GM23248 (cell line): Measurements from ENCODE around the gene ZCCHC17. TPM values are rescaled to one million over a fixed set of nuclear protein-coding genes. Genes with fewer than 3 reads are reported as not detected.

ENCODE experiments used
- DNase-seq: peaks from one replicate; pipeline ENCODE4 v3.0.0-alpha.2; 2015
- H2AFZ ChIP-seq: fragments of 200-600 bp; sonication (generic); 2 replicates; pipeline ENCODE4 v1.6.1; 2016; ENCODE audit warnings: antibody characterized with exemption
- H3F3A ChIP-seq: fragments of 200-600 bp; sonication (generic); 2 replicates; pipeline ENCODE4 v1.6.1; 2016; ENCODE audit warnings: mild to moderate bottlenecking, antibody characterized with exemption, mixed run types; ENCODE audit not compliant: insufficient read depth
- H3K27ac ChIP-seq: fragments of 200-600 bp; sonication (generic); 2 replicates; pipeline ENCODE4 v1.5.1; 2016; ENCODE audit warnings: mild to moderate bottlenecking
- H3K27me3 ChIP-seq: fragments of 200-600 bp; sonication (generic); replicated peaks from 2 replicates; pipeline ENCODE4 v1.6.1; 2016; ENCODE audit warnings: mild to moderate bottlenecking; ENCODE audit not compliant: insufficient read depth
- H3K36me3 ChIP-seq: fragments of 200-600 bp; sonication (generic); 2 replicates; pipeline ENCODE4 v1.6.1; 2016; ENCODE audit warnings: low read depth, mild to moderate bottlenecking
- H3K4me1 ChIP-seq: fragments of 200-600 bp; sonication (generic); 2 replicates; pipeline ENCODE4 v1.6.1; 2016; ENCODE audit warnings: mild to moderate bottlenecking; ENCODE audit not compliant: insufficient read depth
- H3K4me2 ChIP-seq: fragments of 200-600 bp; sonication (generic); one replicate; pipeline ENCODE4 v1.6.1; 2016; ENCODE audit warnings: mild to moderate bottlenecking; ENCODE audit not compliant: unreplicated experiment
- H3K4me3 ChIP-seq: fragments of 200-600 bp; sonication (generic); 2 replicates; pipeline ENCODE4 v1.5.1; 2016; ENCODE audit warnings: mild to moderate bottlenecking
- H3K79me2 ChIP-seq: fragments of 200-600 bp; sonication (generic); 2 replicates; pipeline ENCODE4 v1.6.1; 2016; ENCODE audit warnings: mild to moderate bottlenecking; ENCODE audit not compliant: insufficient read depth
- H3K9ac ChIP-seq: fragments of 200-600 bp; sonication (generic); 2 replicates; pipeline ENCODE4 v1.6.1; 2016; ENCODE audit warnings: mild to moderate bottlenecking
- H3K9me2 ChIP-seq: fragments of 200-600 bp; sonication (generic); 2 replicates; pipeline ENCODE4 v1.6.1; 2016; ENCODE audit warnings: mixed run types, mild to moderate bottlenecking, moderate library complexity; ENCODE audit not compliant: insufficient read depth
- H3K9me3 ChIP-seq: fragments of 200-600 bp; sonication (generic); one replicate; pipeline ENCODE4 v1.6.1; 2017; ENCODE audit warnings: low read depth
- H4K20me1 ChIP-seq: fragments of 200-600 bp; sonication (generic); 2 replicates; pipeline ENCODE4 v1.6.0; 2016; ENCODE audit not compliant: insufficient read depth
- EZH2 ChIP-seq: fragments of 200-600 bp; sonication (generic); IDR thresholded peaks from 2 replicates; pipeline ENCODE4 v1.6.1; 2018; ENCODE audit warnings: antibody characterized with exemption, mild to moderate bottlenecking; ENCODE audit not compliant: insufficient read depth, poor library complexity, severe bottlenecking
- EZH2phosphoT487 ChIP-seq: fragments of 200-600 bp; sonication (generic); IDR thresholded peaks from 2 replicates; pipeline ENCODE4 v1.6.1; 2018; ENCODE audit warnings: antibody characterized with exemption, moderate library complexity, mild to moderate bottlenecking, low read depth; ENCODE audit not compliant: insufficient read depth
- WGBS, 2 experiments: methylation state at CpG; one replicate each; pipeline ENCODE4 v1.1.6; 2015 to 2017; ENCODE audit warnings: low lambda C conversion rate in 2 of 2, low coverage in 1 of 2; ENCODE audit errors: missing lambda C conversion rate in 2 of 2; 5-methylcytosine and 5-hydroxymethylcytosine counted together
- in situ Hi-C: fragments of 300-500 bp; cut with MboI; formaldehyde crosslinking; loops from 2 replicates; pipeline ENCODE4 v1.15.0; 2020
- polyA plus RNA-seq: library from polyadenylated mRNA; unstranded; fragments of >200 nt; fragmentation: Nextera tagmentation; extraction: Ambion mirVana; gene quantifications from 2 replicates; pipeline ENCODE4 v1.2.1, GENCODE V29; 2016
- total RNA-seq: library from RNA; depleted of rRNA; stranded (reverse); fragments of >200 nt; shearing (Covaris generic); gene quantifications from 2 replicates; pipeline ENCODE4 v1.2.3, GENCODE V29; 2014

ZCCHC17 gene
- total and polyA plus RNA-seq, 2 experiments from 2014 or later, result 34.8 to 65.6 TPM

- in situ Hi-C loops, result no loop called here
These were observed 13.4 kb downstream of the ZCCHC17 start for GRCh38 chr1:31310198-31310597.

GRCh38 chr1:31315902-31316301 lies 19.1 kb downstream of the ZCCHC17 start:
- Histone ChIP-seq H3K9ac (no peak overlapping the region), H4K20me1 (no peaks in the 10 kb centered on the region), H2AFZ (no peak overlapping the region), H3K9me3 (no peaks in the 10 kb centered on the region), H3K27me3 (no peaks in the 10 kb centered on the region), H3K27ac (no peak overlapping the region), H3K4me3 (no peak overlapping the region), H3K4me1 (no peaks in the 10 kb centered on the region), H3K4me2 (no peak overlapping the region), H3F3A (no peaks in the 10 kb centered on the region), H3K9me2 (no peaks in the 10 kb centered on the region), H3K36me3 (peaks cover 48% of the 10 kb centered on the region), H3K79me2 (peaks cover 11% of the 10 kb centered on the region; the same call in 1 of the 2 replicates)
- in situ Hi-C loops, result no loop called here
- WGBS, 2 experiments, result 97 to 98% methylated on average over 3 of the region's 3 CpGs
- no peak for DNase-seq
- TF ChIP-seq EZH2, result no peak
- no peak for TF ChIP-seq EZH2phosphoT487

More at GRCh38 chr1:31310198-31310597, 13.4 kb downstream of the ZCCHC17 start:
- no peak for TF ChIP-seq EZH2phosphoT487
- TF ChIP-seq EZH2, result no peak
- H3K27me3 ChIP-seq, result no peaks in the 10 kb centered on the region
- DNase-seq, result peak; percentile 10
- H3K4me1 ChIP-seq, result peaks cover 11% of the 10 kb centered on the region
- peaks cover 57% of the 10 kb centered on the region for H3K79me2 ChIP-seq
- no peak overlapping the region for H3K27ac ChIP-seq
- H3F3A ChIP-seq, result peaks cover 25% of the 10 kb centered on the region
- no peaks in the 10 kb centered on the region for H4K20me1 ChIP-seq
- H3K9me3 ChIP-seq, result no peaks in the 10 kb centered on the region
- no peak overlapping the region for H3K4me3 ChIP-seq
- no peak overlapping the region for H3K4me2 ChIP-seq
- 46 to 52% methylated on average over 4 of the region's 4 CpGs for WGBS, 2 experiments
- no peaks in the 10 kb centered on the region for H3K9me2 ChIP-seq
- peaks cover 24% of the 10 kb centered on the region for H3K36me3 ChIP-seq
- no peak overlapping the region for H3K9ac ChIP-seq
- H2AFZ ChIP-seq, result no peak overlapping the region

DNA sequence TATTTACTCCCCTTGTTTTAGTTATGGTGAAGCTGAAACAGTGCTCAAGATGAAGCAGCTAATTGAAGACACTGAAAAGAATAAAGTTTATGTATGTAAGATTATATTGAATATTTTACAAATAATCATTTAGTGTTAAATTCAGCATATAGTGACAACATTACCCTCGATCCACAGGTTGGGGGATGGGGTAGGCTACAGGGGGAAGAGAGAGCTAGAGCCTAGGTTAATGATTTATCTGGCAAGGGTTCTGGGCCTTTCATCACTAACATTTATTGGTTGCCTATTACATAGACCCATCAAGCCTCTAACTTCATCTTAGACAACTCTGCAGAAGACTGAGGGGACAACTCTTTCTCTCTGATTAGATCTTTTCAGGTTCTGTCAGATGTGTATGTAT lies 21.3 kb downstream of the ZCCHC17 start:
- Histone ChIP-seq H3K36me3 (peaks cover 37% of the 10 kb centered on the region), H3K4me1 (no peaks in the 10 kb centered on the region), H3K4me3 (no peak overlapping the region), H3F3A (no peaks in the 10 kb centered on the region), H3K9me3 (no peaks in the 10 kb centered on the region), H2AFZ (no peak overlapping the region), H3K9ac (no peak overlapping the region), H3K27me3 (no peaks in the 10 kb centered on the region), H3K27ac (no peak overlapping the region), H3K4me2 (no peak overlapping the region), H3K79me2 (0 out of 2 replicates have a peak, but pooled peaks cover 3% of the 10 kb centered on the region), H4K20me1 (no peaks in the 10 kb centered on the region), H3K9me2 (no peaks in the 10 kb centered on the region)
- no peak for DNase-seq
- no peak for TF ChIP-seq EZH2
- TF ChIP-seq EZH2phosphoT487, result no peak
- in situ Hi-C loops, result no loop called here
- 100% methylated on average over 1 of the region's 1 CpG for WGBS, 2 experiments

GRCh38 chr1:31324093-31324492 lies 27.3 kb downstream of the ZCCHC17 start:
- H3K4me2 ChIP-seq, result no peak overlapping the region

DNA sequence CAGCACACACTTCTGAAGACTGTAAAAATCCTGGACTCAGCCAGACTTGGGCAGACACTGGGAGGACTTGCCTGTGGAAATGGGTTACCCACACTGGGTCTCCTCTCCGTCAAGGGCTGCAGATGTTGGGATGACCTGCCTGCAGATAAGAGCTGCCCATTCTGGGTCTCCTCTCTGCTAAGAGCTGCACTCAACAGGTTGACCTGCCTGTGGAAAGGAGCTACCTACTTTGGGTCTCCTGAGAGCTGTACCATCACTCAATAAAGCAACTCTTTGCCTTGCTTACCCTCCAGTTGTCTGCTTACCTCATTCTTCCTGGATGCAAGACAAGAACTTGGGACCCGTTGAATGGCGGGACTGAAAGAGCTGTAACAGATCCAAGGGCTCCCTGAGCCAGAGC lies 28.2 kb downstream of the ZCCHC17 start:
- Histone ChIP-seq H3K4me3 (no peak overlapping the region), H3K27me3 (no peaks in the 10 kb centered on the region), H4K20me1 (no peaks in the 10 kb centered on the region), H3K9ac (no peak overlapping the region), H2AFZ (no peak overlapping the region), H3K9me2 (no peaks in the 10 kb centered on the region), H3K4me2 (no peak overlapping the region), H3K27ac (no peak overlapping the region), H3K79me2 (no peaks in the 10 kb centered on the region), H3K36me3 (peaks cover 14% of the 10 kb centered on the region), H3F3A (no peaks in the 10 kb centered on the region), H3K9me3 (no peaks in the 10 kb centered on the region), H3K4me1 (no peaks in the 10 kb centered on the region; the same call in 1 of the 2 replicates)
- TF ChIP-seq EZH2phosphoT487 (no peak), EZH2 (no peak)
- no peak for DNase-seq
- in situ Hi-C loops, result no loop called here
- WGBS, 2 experiments, result 84 to 88% methylated on average over 3 of the region's 3 CpGs

More at GRCh38 chr1:31324093-31324492, 27.3 kb downstream of the ZCCHC17 start:
- DNase-seq, result no peak
- peaks cover 21% of the 10 kb centered on the region for H3K36me3 ChIP-seq
- H3K27ac ChIP-seq, result no peak overlapping the region
- no peak overlapping the region for H2AFZ ChIP-seq
- H3K4me1 ChIP-seq, result no peaks in the 10 kb centered on the region; the same call in 1 of the 2 replicates
- no peaks in the 10 kb centered on the region for H3K79me2 ChIP-seq
- H3K9me2 ChIP-seq, result no peaks in the 10 kb centered on the region
- no peaks in the 10 kb centered on the region for H3K27me3 ChIP-seq
- WGBS, 2 experiments, result 96 to 100% methylated on average over 4 of the region's 4 CpGs
- no peaks in the 10 kb centered on the region for H3K9me3 ChIP-seq
- H3K9ac ChIP-seq, result no peak overlapping the region
- TF ChIP-seq EZH2 (no peak), EZH2phosphoT487 (no peak)
- H3K4me3 ChIP-seq, result no peak overlapping the region
- H4K20me1 ChIP-seq, result no peaks in the 10 kb centered on the region
- no peaks in the 10 kb centered on the region for H3F3A ChIP-seq
- in situ Hi-C loops, result no loop called here
